Astrocyte (in vitro differentiated cells and primary cell): ENCODE results near the gene HOXA11.

Experiments
- CTCF ChIP-seq: IDR thresholded peaks from 2 replicates; pipeline ENCODE4 v1.5.1; 2011; ENCODE audit warnings: low read depth, mild to moderate bottlenecking, inconsistent platforms, low read length, moderate library complexity; ENCODE audit not compliant: insufficient read depth
- EZH2 ChIP-seq: IDR thresholded peaks from 2 replicates; pipeline ENCODE4 v1.6.1; 2012; ENCODE audit warnings: mild to moderate bottlenecking, low read length, inconsistent platforms; ENCODE audit not compliant: insufficient read depth

- TF ChIP-seq CTCF: peak; percentile 62
- TF ChIP-seq EZH2: peak; percentile 79
These were observed 5.3 kb downstream of the HOXA11 start for GRCh38 chr7:27179503-27180430.
